HL-60/S4 treated with retinoic acid at 250 ng/mL for 4 days and 3 days (cell line): ENCODE data around the gene ADAT3.

Experiments
- in situ Hi-C: fragments of 300-500 bp; cut with MboI; formaldehyde crosslinking; loops from 2 replicates; pipeline ENCODE4 v1.7.0; 2022; ENCODE audit warnings: low sequenced_read_pairs

Gene ADAT3

DNA sequence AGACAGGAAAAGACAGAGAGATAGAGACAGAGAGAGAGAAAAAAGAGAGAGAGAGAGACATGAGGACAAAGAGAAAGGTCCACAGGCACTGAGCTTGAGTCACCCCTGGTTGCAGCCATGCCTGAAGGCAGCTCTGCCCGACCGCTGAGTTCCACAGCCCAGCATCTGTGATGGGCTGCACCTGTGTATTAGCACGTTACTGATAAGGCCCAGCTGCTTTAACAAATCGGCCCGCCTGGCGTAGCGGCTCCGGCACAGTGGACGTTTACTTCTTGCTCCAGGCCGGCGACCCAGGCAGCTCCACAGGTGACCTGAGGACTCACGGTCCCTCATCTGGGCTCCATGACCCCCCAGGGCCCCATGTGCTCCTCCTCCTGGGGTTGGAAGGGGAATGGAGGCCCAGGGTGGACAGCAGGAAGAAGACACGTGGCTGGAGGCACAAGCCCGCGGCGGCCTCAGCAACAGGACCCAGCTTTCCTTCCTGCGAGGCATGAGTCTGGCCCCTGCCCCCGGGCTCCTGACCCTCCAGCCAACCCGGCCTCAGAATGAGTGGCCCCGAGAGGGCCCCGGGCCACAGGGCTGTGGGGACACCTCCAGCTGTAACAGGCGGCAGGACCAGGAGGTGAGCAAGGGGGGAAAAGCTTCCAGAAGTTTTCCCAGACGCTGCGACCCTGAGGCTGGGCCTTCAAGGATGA, 31.9 kb downstream of the ADAT3 start:
- in situ Hi-C loops = no loop called here

DNA sequence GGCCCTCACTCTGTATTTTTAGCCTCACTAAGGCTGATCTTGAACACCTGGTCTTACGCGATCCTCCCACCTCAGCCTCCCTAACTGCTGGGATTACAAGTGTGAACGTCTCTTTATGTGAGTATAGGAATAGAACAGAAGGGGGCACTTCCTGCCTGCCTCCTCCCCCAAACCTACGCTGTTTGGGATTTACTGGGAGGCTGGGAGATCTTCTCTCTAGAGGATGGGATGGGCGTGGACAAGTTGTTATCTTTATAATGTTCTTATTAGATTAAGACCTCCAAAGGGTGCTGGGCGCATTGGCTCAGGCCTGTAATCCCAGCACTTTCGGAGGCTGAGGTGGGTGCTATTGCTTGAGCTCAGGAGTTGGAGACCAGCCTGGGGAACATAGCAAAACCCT, 32.9 kb downstream of the ADAT3 start:
- in situ Hi-C loops = no loop called here

DNA sequence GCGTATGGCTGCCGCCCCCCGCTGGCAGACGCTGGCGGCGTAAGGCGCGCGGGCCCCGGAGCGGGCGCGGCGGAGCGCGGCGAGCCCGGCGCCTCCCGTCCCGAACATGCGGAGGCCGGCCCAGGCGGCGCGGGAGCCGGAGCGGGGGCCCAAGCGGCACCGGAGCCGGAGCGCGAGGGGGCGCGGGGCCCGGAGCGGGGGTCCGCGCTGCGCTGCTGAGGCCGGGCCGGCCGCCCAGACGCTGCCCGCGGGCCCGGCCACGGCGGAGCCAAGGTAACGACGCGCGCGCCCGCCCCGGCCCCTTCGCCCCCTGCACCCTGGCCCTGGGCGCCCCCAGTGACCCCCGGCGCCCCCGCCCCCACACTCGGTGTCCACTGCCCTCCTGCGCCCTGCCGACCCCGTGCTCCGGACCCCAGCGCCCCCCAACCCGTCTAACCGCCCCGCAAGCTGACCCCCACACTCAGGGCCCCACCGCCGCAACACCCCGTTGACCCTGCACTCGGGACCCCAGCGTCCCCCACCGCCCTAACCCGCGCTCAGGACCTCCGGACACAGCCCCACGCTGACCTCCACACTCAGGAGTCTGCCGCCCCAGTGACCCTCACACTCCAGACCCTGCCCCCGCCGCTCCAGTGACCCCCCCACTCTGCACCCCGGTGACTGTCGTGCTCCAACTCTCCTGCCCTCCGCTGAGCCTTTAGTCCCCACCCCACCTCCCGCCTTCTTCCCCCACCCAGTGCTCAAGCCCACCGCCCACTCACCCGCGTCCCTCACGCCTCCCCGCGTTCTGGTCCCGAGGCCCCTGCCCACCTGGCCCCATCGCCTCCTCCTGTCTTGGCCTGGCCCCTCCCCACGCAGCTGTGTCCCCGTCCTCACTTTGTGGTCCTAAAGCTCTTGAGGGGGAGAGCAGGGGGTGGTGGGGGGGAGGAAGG, 36.2 kb downstream of the ADAT3 start, which contains the start of gene CSNK1G2:
TSS of gene CSNK1G2 (plus strand) at position 27 of the 932 bp plus-strand sequence. CDS start 28,601 bp downstream, outside the sequence.
- in situ Hi-C loops = no loop called here

DNA sequence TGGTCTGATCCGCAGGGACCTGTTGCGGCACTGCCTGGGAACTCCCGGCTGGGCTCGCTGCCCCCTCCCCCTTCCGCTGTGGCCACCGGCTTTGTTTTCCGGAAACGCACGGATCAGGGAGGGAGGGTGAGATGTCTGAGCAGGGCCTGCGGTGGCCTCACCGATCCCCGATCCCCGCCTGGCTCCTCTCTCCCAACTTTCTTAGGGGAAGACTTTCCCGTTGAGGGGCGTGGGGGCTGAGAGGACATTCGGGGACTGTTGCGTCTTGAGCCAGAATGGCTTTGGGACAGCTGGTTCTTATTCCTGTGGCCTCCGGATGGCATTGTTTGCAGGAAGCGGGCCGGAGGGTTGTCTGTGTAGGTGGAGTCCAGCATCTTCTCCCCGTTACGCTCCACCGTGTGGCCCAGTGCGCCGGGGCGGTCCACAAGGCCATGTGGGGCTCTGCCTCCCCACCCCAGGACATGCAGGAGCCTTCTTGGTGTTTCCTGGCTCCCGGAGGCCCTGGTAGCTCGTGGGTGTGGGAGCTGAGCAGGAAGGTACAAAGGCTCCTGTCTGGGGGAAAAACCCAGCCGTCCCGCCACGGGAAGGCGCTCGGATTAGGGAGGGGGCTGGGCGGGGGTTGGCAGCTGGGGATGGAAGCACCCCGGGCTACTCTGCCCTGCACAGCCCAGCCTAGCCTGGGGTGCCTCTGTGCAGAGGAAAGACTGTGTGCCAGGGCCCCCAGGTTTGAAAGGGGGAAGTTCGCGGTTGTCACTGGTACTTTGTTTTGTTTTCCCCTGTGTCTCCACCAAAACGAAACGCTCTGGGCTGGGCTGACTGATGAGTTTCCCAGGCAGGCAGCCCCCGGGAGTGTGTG, 37.1 kb downstream of the ADAT3 start:
- in situ Hi-C loops = no loop called here

- in situ Hi-C loops = no loop called here
Measured at GRCh38 chr19:1942934-1943555, 37.8 kb downstream of the ADAT3 start.

DNA sequence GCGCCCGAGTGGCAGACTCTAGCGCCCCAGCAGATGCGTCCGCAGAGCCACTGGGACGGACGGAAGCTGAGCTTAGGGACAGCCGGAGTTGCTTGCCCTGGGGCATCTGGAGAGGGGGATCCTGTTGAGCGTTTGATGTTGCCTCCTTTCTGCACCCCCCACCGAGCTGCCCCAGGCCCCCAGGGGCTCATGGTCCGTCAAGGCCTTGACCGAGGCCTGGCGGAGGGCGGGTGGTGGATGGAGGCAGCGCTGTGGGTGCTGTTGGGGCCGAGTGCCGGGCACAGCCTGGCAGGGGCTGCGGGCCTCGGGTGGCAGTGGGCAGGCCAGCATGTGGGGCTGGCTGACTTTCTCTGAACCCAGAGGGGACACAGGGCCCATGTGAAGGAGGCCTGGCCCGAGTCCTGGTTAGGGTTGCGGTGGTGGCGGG, 38.5 kb downstream of the ADAT3 start:
- in situ Hi-C loops = no loop called here

DNA sequence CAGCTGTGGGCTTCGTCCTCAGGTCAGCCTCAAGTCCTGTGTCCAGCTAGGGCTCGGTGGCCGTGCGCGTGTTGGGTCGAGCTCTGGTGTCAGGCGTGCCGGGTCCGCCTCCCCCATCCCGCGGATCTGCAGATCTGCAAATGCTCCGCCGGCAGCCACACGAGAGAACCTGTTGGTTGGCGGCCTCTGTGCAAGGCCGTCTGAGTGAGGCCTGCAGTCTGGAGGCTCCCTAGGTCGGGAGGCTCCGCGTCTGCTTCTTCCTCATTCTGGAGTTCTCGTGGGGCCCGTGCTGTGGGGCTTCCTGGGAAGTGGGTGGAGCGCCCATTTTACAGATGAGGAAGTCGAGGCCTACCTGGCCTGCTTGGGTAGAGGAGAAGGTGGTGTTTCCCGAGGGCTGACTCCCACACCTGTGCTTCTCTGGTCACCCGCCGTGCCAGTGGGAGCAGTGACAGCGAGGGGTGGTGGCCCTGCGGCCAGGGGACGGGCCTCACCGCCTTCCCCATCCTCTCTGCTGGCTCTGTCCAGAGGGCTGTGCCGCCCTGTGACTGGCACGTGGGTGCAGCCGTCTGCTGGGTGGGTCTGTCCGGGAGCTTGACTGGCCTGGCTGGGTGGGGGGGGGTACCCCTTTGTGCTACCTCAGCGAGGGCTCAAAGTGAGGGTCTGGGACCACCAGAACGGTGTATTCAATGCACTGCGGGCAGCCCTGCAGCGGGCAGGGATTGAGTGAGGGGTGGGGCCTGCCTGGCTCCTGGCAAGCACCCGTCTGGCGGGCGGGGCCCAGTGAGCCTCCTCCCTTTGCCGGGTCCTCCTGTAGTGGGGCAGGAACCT, 39.1 kb downstream of the ADAT3 start:
- in situ Hi-C loops = no loop called here

- in situ Hi-C loops = no loop called here
Measured at GRCh38 chr19:1944916-1945561, 39.8 kb downstream of the ADAT3 start.

DNA sequence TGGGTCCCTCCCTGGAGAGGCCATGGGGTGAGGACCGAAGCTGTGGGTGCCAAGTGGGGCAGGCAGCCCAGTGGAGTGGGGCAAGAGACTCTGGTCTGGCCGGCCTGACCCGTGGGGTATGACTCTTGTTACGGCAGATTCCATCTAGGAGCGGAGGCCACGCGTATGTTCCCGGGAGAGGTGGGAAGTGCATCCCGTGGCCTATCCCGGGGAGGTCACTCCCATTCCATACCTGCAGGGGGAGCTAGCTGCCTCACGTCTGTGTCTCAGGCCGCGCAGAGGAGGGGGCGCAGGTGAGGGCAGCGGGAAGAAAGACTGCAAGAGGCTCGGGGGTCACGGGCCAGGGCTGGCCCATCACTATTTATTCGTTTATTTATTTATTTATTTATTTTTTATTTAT, 40.7 kb downstream of the ADAT3 start:
- in situ Hi-C loops = no loop called here

DNA sequence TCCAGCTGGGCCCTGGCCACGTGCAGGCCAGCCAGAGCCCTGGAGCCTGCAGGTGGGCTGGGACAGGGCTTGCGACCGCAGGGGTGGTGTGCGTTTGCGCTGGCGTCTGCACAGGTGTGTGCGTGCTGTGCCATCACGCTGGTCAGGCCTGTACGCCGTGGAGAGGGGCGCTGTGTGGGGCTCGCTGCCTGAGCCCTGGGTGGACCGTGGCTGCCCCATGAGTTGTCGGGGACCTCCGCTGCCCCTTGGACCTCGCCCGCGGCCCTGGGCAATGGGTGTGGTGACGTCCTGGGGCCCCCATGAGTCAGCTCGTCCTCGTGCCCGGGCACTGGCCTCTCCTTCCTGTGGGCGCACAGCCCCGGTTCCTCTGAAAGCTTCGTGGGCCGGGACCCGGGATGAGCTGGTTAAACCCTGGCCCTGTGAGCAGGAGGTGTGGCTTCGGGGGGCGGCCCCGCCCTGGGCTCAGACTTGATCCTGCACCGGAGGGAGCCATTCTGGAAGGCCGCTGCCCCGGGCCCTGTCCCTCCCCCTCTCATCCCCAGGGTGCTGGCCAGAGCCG, 42.5 kb downstream of the ADAT3 start:
- in situ Hi-C loops = no loop called here

GRCh38 chr19:1949304-1950101, 44.3 kb downstream of the ADAT3 start:
- in situ Hi-C loops = no loop called here

DNA sequence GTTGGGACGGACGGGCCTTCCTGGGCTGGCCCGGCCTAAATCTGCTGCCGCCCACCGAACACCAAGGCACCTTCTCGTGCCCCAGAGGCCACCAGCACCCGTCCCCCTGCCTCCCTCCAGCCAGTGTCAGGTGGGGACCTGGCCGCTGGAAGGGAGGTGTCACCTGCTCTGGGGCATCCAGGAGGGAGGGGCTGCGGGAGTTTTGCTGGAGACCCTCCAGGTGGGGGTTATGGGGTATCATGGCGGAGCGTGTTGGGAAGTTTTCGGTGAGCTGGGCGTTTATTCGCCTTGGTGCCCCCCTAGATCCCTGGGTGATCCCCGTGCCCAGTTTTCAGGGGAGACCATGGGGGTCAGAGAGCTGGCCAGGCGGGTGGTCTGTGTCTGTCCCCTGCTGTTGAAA, 45.4 kb downstream of the ADAT3 start:
- in situ Hi-C loops = no loop called here

DNA sequence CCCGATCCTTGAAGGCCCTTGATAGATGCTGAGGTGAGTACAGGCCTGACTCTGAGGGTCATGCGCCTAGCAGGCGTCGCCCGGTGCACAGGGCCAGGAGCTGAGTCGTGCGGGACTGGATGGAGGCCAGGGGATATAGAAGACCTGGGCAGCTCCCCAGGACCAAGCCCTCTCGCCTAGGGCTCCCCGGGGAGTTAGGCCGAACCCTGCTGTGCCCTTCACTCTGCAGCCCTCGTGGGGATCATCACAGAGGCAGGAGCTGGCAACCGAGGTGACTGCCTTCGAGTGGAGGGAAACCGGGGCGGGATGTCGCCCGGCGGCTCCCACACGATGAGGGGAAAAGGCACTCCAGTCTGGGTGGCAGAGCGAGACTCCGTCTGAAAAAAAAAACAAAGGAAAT, 47.4 kb downstream of the ADAT3 start:
- in situ Hi-C loops = no loop called here

- in situ Hi-C loops = no loop called here
Measured at GRCh38 chr19:1953037-1953436, 47.8 kb downstream of the ADAT3 start.

DNA sequence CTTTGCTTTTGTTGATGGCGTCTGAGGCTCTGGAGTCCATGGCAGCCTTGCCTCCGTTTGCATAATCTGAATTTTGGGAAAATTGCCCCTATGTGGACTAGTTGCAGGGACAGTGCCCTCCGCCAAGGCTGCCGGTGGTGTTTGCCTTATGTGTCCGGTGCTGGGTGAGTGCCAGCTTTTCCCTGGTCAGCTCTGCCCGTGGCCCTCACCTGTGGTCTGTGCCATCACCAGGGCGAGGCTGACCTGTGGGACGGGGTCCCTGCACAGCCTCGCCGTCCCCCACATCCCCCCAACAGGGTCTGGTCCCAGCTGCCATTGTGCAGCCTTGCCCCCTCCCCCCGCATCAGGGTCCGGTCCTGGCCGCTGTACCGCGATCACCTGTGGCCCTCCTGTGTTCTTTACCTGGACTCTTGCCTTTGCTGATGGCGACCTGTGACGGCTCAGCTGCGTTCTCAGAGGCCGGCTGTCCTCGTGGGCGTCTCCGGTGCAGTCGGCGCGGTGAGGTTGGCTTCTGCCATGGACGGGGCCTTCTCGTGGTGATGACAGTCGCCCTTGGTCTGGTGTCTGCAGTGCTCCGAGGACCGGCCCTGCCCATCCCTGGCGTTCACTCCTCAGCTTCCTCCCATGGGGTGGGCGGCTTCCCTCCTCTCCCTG, 48.4 kb downstream of the ADAT3 start:
- in situ Hi-C loops = no loop called here

DNA sequence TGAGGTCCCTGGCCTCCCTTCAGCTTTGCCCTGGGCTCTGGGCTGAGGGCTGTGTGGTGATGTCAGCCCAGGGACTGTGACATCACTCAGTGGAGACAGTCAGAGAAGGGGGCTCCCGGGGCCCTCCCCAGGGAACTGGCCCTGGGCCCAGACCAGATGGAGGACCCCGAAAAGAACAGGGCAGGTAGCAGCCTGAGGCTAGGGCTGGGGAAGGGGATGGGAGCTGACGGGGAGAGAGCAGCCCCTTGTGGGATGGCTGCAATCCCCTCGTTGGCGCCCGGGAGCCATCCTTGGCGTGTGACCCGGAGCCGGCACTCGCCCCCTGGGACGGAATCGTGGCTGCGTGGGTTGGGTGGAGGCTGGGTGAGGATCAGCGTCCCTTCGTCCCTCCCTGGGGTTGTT, 49.3 kb downstream of the ADAT3 start:
- in situ Hi-C loops = no loop called here
